NCI-H526 (cell line): ENCODE measurements around the gene UROC1.

ENCODE experiments used
- DNase-seq, 2 experiments: peaks; one replicate each; lab custom pipeline; 2025; lab: John Stamatoyannopoulos, UW

UROC1 gene

DNA sequence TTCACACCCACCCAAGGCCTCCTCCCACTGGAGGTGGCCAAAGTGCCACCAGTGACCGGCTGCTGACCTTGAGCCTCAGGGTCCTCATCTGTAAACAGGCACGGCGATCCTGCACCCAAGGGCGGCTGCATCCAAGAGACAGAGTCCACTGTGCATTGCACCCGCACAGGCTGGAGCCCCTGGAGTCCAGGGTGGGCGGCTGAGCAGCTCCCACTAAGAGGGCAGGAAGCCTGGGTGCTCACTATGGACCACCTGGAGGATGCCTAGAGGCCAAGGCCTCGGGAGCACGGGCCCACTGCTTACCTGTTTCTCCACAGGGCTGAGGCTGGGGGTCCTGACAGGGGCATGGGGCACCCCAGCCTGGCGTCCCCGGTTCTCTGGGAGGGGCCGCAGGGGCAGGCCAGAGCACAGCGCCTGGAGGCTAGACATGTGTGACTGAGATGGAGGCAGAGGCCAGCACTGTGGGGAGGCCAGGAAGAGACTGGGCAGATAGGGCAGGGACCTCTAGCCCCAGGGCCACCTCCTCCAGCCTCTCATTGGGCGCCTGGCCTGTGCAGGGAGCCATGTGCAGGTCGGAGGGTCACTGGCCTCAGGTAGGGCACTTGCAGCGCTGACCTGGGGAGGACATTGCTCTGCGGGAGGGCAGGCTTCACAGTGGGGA, at the start of gene UROC1:
Gene UROC1 (minus strand): TSS at position 483 of the 661 bp plus-strand sequence. CDS start 54 bp downstream, at position 429.
- DNase-seq = no peak

GRCh38 chr3:126562737-126563276, 45.2 kb upstream of the UROC1 start:
- no peak for DNase-seq

- no peak for DNase-seq
Measured at GRCh38 chr3:126558336-126559071, 40.9 kb upstream of the UROC1 start, which contains the start of gene C3orf22. C3orf22 (minus strand) TSS chr3:126558932; CDS start chr3:126553390, 5,542 bp downstream.

DNA sequence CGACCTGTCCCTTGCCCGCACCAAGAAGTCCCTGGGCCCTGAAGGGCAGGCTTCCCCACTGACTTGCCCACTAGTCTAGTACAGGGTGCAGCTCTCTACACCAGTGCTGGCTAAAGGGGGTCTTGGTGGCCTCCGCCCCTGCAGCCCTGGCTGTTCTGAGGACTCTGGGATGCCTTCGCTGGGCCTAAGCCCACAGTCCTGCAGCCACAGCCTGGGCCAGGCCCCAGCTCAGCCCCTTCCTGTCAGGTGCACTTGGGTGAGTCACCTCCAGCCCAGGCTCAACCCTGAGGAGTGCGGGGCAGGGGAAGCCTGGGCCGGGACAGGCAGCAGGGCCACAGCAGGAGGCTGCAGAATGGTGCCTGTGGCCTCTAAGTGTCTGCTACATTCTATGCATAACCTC, 40.2 kb upstream of the UROC1 start:
- DNase-seq = no peak

DNA sequence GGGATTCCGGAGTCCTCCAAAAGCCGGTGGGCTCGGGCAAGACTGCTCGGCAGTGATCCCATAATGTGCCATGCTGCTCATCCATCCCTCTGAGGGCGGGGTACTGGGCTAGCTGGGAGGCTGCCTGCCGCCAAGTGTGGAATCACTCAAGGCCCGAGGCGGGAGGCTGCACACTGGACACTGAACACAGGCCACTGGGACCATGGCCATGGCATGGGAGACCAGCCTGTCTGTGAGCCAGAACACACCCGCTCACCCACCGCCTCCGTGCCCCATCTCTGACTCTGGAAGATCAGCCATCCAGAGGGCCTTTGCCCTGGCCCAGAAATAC, 39.8 kb upstream of the UROC1 start:
- DNase-seq = no peak

DNA sequence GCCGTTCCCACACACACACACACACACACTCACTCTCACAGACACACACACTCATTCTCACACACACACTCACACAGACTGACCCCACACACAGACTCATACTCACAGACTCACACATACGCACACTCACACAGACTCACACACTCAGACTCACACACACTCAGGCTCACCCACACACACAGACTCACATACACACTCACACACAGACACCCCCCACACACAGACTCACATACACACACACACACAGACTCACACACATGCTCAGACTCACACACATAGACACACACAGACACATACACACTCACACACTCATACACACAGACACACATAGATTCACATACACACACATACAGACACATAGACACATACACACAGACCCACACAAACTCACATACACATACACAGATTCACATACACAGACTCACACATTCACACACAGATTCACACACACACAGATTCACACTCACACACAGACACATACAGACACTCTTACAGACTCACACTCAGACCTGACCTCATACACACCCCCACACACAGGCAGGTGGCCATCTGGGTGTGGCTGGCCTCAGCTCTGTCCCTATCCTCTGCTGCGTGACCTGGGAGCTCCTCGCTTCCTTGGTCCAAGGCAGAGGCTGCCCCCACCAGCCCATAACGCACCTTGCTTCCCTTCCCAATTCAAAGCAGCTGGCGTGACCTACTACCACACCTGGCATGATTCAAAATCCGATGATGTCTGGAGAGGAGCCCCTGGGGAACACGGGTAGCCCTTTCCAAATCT, 39.3 kb upstream of the UROC1 start:
- DNase-seq = no peak

DNA sequence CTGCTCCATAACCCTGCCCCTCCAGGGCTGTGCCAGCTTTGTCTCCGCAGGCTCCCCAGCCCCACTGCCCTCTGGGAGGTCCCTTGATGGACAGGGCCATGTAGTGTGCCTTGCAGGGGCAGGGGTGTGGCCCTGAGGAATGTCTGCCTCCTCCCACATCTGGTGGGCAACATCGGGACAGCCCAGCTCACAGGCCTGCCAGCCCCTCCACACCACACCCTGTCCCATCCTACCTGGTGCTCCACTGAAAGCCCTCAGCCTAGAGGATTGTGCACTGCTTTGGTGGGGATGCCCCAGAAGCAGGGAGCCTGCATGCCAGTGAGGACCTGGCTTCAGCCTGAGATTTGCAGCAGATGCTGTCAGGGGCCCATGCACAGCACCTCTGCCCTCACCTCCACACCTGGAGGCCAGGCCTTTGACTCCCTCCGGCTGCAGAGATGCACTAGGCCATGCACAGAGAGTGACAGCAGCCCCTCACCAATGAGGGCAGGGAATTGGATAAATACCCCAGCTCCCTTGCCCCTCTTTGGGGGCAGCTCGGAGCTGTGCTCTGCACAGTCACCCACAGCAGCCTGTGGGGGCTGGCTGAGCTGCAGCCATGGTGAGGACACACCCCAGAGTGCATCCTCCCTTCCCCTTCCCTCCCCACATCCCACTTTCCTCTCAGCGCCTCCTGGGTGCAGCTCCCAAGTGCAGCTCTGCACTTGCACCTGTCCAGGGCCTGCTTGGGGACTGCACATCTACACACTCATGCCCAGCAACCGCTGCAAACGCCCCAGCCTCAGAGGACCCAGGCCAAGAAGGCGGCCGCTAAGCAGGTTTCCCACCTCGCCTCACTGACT, 38.4 kb upstream of the UROC1 start:
- no peak for DNase-seq

DNA sequence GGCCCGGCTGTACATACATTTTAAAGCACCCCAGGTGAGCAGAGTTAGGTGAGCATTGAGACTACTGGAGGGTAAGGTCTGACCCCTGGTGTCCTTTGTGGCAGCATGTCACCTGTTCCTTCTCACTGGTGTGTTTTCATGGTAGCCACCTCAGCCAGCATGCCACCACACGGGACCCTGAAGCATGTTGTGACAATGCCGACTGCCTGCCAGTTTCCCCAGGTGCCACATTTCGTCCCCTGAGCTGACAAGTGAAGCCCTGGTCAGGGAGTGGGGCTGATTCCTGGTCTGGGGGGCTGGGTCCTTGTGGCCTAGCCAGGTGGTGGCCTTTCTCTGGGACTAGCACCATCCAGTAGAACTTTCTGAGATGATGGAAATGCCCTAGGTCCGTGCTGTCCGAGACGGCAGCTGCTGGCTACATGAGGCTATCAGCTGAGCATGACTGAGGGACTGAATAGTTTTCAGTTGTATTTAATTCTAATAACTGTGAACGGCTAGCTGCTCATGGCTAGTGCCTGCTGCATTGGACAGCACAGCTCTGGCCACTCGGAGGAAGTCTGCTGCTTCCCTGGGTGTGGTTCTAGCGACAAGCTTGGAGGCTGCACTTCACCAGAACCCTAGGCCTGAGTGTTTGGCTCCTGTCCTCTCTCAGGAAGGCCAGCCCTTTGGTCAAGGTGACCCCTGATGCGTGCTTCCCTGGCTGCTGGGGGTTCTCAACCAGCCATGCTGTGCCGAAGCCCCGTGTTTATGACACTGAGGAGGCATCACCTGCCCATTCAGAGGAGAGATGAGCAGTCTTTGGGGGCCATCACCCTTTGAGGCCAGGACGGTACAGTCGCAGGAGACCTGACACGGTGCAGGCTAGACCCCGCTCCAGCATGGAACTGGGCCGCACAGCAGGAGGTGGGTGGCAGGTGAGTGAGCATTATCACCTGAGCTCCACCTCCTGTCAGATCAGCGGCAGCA, 37.3 kb upstream of the UROC1 start:
- no peak for DNase-seq

- DNase-seq = no peak
Measured at GRCh38 chr3:126553284-126554084, 35.9 kb upstream of the UROC1 start.

DNA sequence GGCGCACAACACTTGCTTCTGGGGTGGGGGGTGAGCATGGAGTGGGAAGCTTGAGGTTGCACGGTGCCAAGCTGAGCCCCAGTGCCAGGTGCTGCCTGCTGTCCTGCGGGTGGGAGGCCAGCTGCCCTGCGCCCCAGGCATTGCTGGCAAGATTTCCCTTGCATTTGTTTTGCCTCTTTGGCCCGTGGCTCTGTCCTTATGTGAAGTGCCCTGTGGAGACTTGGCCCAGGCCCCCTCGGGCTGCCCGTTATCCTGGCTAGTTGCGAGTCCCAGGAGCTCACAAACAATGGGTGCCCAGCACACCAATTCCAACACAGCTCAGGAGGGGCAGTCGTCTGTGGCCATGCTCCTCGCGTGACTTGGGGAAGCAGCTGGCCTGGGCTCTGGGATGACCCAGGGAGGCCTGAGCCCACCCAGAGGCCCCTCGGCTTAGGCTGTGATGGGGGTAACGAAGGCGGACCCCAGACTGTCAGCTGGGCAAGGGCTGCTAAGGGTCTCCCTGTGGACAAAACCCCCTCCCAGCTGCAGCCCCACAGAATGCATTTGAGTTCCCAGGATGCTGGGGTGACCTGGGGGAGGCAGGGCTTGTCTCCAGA, 35.2 kb upstream of the UROC1 start:
- DNase-seq = no peak

GRCh38 chr3:126551839-126552687, 34.5 kb upstream of the UROC1 start:
- DNase-seq = no peak

DNA sequence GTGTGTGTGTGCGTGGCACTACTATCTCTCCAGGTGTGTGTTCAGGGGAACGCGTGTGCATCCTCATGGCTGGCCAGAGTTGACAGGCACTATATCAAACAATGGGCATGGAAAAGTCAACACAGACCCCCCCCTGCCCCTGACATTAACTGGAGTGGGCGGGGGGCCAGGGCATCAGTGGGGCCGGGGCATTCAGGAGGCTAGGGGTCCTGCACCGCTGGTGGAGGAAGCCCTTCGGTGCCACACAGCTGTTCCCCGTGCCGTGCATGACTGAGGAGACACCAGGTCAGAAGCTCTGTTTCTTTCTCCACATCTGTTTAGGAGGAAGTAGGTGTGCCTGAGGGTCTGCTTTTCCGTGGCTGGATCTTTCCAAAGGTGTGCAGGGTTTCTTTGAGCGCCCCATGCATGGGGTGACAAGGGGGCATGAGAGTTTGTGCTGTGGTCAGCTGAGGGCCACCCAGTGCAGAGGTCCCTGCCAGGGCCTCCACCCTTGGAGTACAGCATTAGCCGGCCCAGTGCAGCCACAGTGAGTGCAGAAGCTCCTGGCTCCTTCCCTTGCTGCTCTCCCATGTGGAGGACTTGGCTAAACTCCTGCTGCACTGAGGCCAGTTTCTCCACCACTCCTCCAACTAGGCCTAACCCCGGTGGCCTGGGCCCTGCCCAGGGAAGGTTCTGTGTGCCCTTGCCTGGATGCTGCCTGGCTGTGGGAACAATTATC, 33.7 kb upstream of the UROC1 start:
- no peak for DNase-seq

GRCh38 chr3:126550488-126551051, 33.0 kb upstream of the UROC1 start:
- DNase-seq = no peak

DNA sequence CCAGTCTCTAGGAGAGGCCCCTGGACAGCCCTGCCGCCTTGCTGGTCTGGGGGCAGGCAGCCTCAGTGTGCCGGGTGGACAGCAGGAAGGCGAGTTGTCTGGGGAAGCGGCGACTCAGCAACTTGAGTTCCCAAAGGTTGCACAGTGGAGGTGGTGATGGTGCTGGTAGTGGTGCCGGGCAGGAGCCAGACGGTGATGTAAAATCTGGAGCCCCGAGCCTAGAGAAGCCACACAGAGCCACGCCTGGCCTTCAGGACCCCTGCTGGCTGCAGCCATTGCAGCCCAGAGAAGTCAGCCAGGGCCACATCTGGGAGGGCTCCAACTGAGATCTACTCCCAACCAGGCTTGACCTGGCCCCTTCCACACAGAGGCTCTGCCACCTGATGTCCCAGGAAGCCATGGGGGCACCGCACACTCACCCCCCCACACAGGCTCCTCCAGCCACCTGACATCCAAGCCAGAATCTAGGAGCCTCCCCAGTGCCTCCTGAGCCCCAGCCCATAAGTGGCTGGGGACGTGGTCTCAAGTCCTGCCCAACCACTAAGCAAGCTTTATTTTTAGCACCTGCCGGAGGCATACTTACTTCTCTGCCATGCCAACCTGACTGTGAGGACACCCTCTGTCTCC, 32.4 kb upstream of the UROC1 start:
- DNase-seq = no peak

DNA sequence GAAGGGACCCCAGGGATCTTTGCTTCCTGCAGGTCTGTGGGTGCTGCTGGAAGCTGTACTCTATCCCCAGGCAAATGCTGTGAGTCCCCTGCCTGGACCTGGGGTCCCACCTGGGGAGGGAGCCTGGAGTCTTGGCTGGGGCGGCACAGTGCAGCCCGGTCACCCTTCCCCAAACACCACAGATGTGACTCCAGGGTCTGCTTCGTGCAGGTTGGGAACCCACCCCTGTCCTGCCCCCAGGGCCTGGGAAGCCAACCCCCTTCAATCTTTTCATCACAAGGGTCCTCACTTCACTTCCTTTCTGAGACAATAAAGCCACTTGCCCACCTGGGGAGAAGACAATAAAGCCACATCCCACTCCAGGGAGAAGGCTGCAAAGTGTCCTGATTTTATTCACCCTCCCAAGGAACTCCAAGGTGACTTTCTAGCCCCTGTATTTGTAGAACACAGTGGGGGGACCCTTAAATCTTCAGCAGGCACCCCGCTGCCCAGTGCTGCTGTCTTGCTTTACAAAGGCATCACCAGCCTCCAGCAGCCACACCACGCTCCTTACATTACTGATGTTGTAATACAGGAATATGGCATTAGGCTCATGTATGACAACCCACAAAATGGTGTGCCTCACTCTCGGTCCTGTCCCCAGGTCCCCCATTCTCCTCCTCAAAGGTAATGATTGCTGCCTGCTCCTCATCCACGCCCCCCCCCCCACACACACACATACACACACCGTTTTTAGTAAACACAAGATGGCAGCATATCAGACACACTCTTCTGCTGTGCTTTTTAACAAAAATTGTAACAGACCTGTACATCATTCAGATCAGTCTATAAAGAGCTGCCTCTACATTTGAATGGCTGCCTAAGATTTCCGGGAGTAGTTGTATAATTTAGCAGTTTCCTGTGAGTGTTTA, 31.2 kb upstream of the UROC1 start:
- DNase-seq = no peak

DNA sequence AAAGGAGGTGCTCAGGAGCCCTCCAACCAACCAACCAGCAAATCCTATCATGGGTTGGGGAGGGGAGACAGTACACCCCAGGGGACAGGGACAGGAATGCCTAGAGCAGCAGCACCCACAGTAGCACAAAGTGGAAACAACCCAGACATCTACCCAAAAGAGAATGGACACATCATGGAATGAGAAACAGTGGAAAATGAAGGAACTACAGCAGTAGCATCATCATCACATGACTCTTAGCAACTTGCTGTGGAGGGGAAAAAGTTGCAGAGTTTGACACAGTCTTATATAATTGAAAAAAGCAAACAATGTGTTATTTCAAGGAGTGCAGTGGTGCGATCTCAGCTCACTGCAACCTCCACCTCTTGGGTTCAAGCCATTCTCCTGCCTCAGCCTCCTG, 30.1 kb upstream of the UROC1 start:
- no peak for DNase-seq
